ENCODE results near the gene ACE. TPM values are rescaled to one million over a fixed set of nuclear protein-coding genes. Genes with fewer than 3 reads are reported as not detected.

The ACE gene
- total and polyA plus RNA-seq, 2 experiments from 2014 or later = 0.82 to 9.1 TPM

- Histone ChIP-seq H3K27me3 (ENCODE audit: insufficient read depth) (no peaks in the 10 kb centered on the region), H3K4me2 (peak within 1 kb of the TSS; percentile 85), H4K20me1 (replicated peaks; ENCODE audit: insufficient read depth) (no peaks in the 10 kb centered on the region), H3K4me3 (peak within 1 kb of the TSS; percentile 76), H3K27ac (ENCODE audit: low read depth) (no peak within 1 kb of the TSS), H3F3A (replicated peaks; ENCODE audit: low read depth) (no peaks in the 10 kb centered on the region), H3K4me1 (ENCODE audit: insufficient read depth) (0 out of 2 replicates have a peak, but pooled peaks cover 4% of the 10 kb centered on the region), H3K9me2 (ENCODE audit: insufficient read depth) (no peaks in the 10 kb centered on the region), H3K36me3 (ENCODE audit: insufficient read depth) (no peaks in the 10 kb centered on the region), H3K79me2 (replicated peaks; ENCODE audit: insufficient read depth) (no peaks in the 10 kb centered on the region), H2AFZ (peak within 1 kb of the TSS; percentile 96)
- Mint-ChIP-seq H3K36me3 (ENCODE audit: low read depth) (no peaks in the 10 kb centered on the region), H3K4me3 (peak within 1 kb of the TSS; percentile 75), H3K9me3 (no peaks in the 10 kb centered on the region), H3K27me3 (ENCODE audit: insufficient read depth, low read depth, poor library complexity) (peaks cover 12% of the 10 kb centered on the region), H3K27ac (no peak within 1 kb of the TSS), H3K4me1 (peaks cover 38% of the 10 kb centered on the region)
- peak in 1 of 2 experiments; percentile 22; a peak in 2 of 4 replicates for TF ChIP-seq CTCF (conservative IDR thresholded peaks at IDR 0.05; ENCODE audit: low read depth in 2 of 2)
- no peak; the same call in 1 of the 2 replicates for TF ChIP-seq POLR2AphosphoS5 (IDR thresholded peaks at IDR 0.05; ENCODE audit: low read depth)
- peak; percentile 68 for ATAC-seq
- DNase-seq (ENCODE audit: low spot score) = peak; percentile 69
These were observed 46.5 kb downstream of the ACE start, which contains the start of gene KCNH6 for GRCh38 chr17:63523253-63523855. TSS of gene KCNH6 (plus strand) at chr17:63523358. CDS start at chr17:63523414, 56 bp downstream.

GRCh38 chr17:63524051-63524450 is 47.2 kb downstream of the ACE start:
- H3K27ac ChIP-seq (ENCODE audit: low read depth) = no peak overlapping the region
- Mint-ChIP-seq H3K27ac (no peak overlapping the region), H3K4me3 (peak overlapping the region; percentile 75), H3K4me1 (peaks cover 38% of the 10 kb centered on the region), H3K27me3 (ENCODE audit: insufficient read depth, low read depth, poor library complexity) (peaks cover 12% of the 10 kb centered on the region), H3K9me3 (no peaks in the 10 kb centered on the region), H3K36me3 (ENCODE audit: low read depth) (no peaks in the 10 kb centered on the region)
- H3K9me2 ChIP-seq (ENCODE audit: insufficient read depth) = no peaks in the 10 kb centered on the region
- ATAC-seq = no peak
- H3K79me2 ChIP-seq (replicated peaks; ENCODE audit: insufficient read depth) = no peaks in the 10 kb centered on the region
- 0 out of 2 replicates have a peak, but pooled peaks cover 4% of the 10 kb centered on the region for H3K4me1 ChIP-seq (ENCODE audit: insufficient read depth)
- H2AFZ ChIP-seq = no peak overlapping the region
- DNase-seq (ENCODE audit: low spot score) = no peak
- no peaks in the 10 kb centered on the region for H3F3A ChIP-seq (replicated peaks; ENCODE audit: low read depth)
- H3K4me2 ChIP-seq = peak overlapping the region; percentile 85
- no peaks in the 10 kb centered on the region for H3K36me3 ChIP-seq (ENCODE audit: insufficient read depth)
- TF ChIP-seq REST (IDR thresholded peaks at IDR 0.05; ENCODE audit: unreplicated experiment) = no peak
- TF ChIP-seq ETS1 (IDR thresholded peaks at IDR 0.05) = no peak
- TF ChIP-seq ZNF331 (CRISPR knock-in tag; IDR thresholded peaks at IDR 0.05; ENCODE audit: low read depth) = no peak
- peak overlapping the region; percentile 76 for H3K4me3 ChIP-seq
- H3K27me3 ChIP-seq (ENCODE audit: insufficient read depth) = no peaks in the 10 kb centered on the region
- H4K20me1 ChIP-seq (replicated peaks; ENCODE audit: insufficient read depth) = no peaks in the 10 kb centered on the region
